HL-60 (cell line): Measurements from ENCODE around the gene ABI2.
A peak's percentile ranks its signal among the peaks of the same experiment; 100 is the strongest.

ENCODE experiments used
- DNase-seq, 2 experiments: peaks; one replicate each; pipeline ENCODE4 v3.0.0-alpha.2; 2010 to 2020; ENCODE audit warnings: low read depth in 1 of 2, low spot score in 1 of 2
- H3K27ac ChIP-seq: fragments of 250-450 bp; sonication (Bioruptor Pico); replicated peaks from 2 replicates; pipeline ENCODE4 v1.5.1; 2020; ENCODE audit warnings: mild to moderate bottlenecking, moderate library complexity
- H3K27me3 ChIP-seq: fragments of 250-450 bp; sonication (Bioruptor Pico); 2 replicates; pipeline ENCODE4 v1.5.1; 2021; ENCODE audit warnings: mild to moderate bottlenecking, moderate library complexity; ENCODE audit not compliant: insufficient read depth, poor library complexity, severe bottlenecking
- H3K4me3 ChIP-seq: replicated peaks from 2 replicates; pipeline ENCODE4 v1.5.1; 2011; ENCODE audit warnings: mild to moderate bottlenecking, control low read depth, low read length; ENCODE audit not compliant: insufficient read depth
- CTCF ChIP-seq: IDR thresholded peaks from one replicate; pipeline ENCODE4 v1.5.1; 2011; ENCODE audit warnings: low read length, control low read depth, inconsistent platforms; ENCODE audit not compliant: insufficient read depth
- GABPA ChIP-seq: IDR thresholded peaks from 2 replicates; pipeline ENCODE4 v1.6.1; 2012; ENCODE audit warnings: low read depth
- POLR2AphosphoS5 ChIP-seq: IDR thresholded peaks from 2 replicates; pipeline ENCODE4 v1.6.1; 2012; ENCODE audit warnings: low read depth
- REST ChIP-seq: IDR thresholded peaks from 2 replicates; pipeline ENCODE4 v1.6.1; 2012; ENCODE audit warnings: low read depth; ENCODE audit not compliant: insufficient replicate concordance
- SPI1 ChIP-seq: IDR thresholded peaks from 2 replicates; pipeline ENCODE4 v1.6.1; 2012; ENCODE audit warnings: low read depth, mild to moderate bottlenecking, borderline replicate concordance

ABI2 gene

DNA sequence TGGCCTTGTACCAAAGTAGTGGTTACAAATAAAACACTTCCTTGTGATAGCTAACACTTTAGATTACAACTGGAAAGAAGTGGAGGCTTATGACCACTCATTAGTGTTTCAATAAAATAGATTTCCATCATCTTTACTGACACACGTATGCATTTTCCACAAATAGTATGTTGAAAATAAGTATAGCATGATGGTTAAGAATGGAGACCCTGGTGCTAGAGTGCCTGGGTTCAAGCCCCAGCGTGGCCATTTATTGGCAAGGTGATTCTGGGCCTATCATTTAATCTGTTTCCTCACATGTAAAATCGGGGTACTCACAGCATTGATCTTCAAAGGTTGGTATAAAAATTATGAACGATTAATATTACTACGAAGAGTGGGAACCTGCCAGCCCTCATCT lies 152.4 kb downstream of the ABI2 start:
- H3K4me3 ChIP-seq: no peak overlapping the region
- DNase-seq: no peak
- TF ChIP-seq POLR2AphosphoS5 (no peak), CTCF (no peak), GABPA (no peak), SPI1 (no peak), REST (no peak)
- no peak overlapping the region for H3K27ac ChIP-seq
- no peaks in the 10 kb centered on the region for H3K27me3 ChIP-seq

GRCh38 chr2:203484266-203485112 lies 156.3 kb downstream of the ABI2 start:
- Histone ChIP-seq H3K4me3 (no peak overlapping the region), H3K27ac (no peak overlapping the region)
- peak; percentile 89 for TF ChIP-seq CTCF
- no peak for TF ChIP-seq GABPA

GRCh38 chr2:203489531-203489930 lies 161.3 kb downstream of the ABI2 start:
- DNase-seq: no peak
- Histone ChIP-seq H3K4me3 (no peak overlapping the region), H3K27me3 (no peaks in the 10 kb centered on the region), H3K27ac (no peak overlapping the region)
- no peak for TF ChIP-seq CTCF
- no peak for TF ChIP-seq SPI1
- no peak for TF ChIP-seq POLR2AphosphoS5
- TF ChIP-seq GABPA: no peak
- TF ChIP-seq REST: no peak

More at GRCh38 chr2:203484266-203485112, 156.3 kb downstream of the ABI2 start:
- no peaks in the 10 kb centered on the region for H3K27me3 ChIP-seq
- peak; percentile 20 to 37 for DNase-seq

- Histone ChIP-seq H3K27ac (no peak overlapping the region), H3K27me3 (no peaks in the 10 kb centered on the region), H3K4me3 (no peak overlapping the region)
- no peak for DNase-seq
- TF ChIP-seq CTCF (no peak), GABPA (no peak), POLR2AphosphoS5 (no peak), SPI1 (no peak)
Measured at GRCh38 chr2:203490391-203490790, 162.2 kb downstream of the ABI2 start.
